ENCODE measurements around the gene SOX2.
"Not testable (repeated sequence)": the region's sequence is repeated elsewhere in the genome, so short reads cannot be mapped to it uniquely, and the experiment has no call there.

The SOX2 gene

DNA sequence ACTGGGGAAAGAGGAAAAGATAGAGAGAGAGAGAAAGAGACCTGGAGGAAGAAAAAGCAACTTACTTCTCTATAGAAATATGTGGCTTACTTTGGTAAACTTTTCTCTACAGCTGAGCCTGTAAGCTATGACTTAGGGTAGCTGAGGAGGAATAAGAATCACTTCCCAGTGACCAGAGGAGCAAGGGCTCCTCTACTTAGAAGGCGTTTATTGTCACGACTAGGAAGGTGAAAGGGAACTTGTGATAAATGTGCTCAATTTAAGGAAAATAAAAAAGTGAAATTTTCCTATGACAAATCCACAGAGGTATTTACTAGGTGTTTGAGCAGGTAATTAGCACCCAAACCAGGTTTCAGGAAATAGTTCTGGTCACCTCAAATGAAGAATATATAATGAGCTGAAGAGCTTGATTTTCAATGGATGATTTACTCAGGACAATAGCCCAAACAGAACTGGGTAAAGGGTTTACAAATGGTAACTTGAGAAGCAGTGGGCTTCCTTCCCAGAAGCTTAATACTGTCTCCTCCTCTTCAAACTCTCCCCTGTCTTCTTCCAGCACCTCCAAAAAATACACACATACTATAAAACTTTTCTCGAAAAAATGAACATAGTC, 46.1 kb downstream of the SOX2 start:
- no peak for DNase-seq (ENCODE audit: low read depth)

DNA sequence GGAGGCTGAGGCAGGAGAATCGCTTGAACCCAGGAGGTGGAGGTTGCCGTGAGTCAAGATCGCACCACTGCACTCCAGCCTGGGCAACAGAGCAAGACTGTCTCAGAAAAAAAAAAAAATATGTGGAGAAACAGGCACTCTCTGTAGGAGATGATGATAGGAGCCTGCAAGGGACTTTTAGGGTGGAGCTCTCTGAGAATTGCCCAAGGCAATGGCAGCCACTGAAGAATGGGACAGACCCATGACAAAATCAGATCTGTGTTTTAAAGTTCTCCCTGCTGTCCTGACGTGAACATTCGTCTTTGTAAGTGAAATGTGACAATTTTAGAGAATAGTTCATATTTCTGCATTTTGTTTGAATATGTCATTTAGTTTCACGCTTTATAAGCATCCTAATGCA, 50.2 kb downstream of the SOX2 start:
- no peak for DNase-seq (ENCODE audit: low read depth)

DNA sequence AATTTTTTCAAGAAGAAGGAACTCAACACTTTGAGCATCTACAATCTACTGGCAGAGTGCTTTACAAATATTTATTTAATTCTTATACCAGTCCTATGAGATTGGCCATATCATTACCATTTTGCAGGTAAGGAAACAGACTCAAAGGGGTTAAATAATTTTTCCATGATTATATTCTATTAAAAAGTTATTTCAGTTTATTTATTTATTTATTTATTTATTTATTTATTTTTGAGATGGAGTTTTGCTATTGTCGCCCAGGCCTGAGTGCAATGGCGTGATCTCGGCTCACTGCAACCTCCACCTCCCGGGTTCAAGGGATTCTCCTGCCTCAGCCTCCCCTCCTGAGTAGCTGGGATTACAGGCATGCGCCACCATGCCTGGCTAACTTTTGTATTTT, 52.3 kb downstream of the SOX2 start:
- DNase-seq (ENCODE audit: low read depth), result not testable (repeated sequence)

Measured in activated gamma-delta T cell treated with anti-CD3 and anti-CD28 coated beads, Interleukin-2, amount 50 U/mL, for 16 hours (primary cell).